HepG2 (cell line): ENCODE results near the gene RNF40. TPM values are rescaled to one million over a fixed set of nuclear protein-coding genes. Genes with fewer than 3 reads are reported as not detected.

ENCODE experiments used
- ARID2 ChIP-seq: sonication (generic); formaldehyde crosslinking; IDR thresholded peaks from 2 replicates; pipeline ENCODE4 v1.8.1; 2022; ENCODE audit warnings: mild to moderate bottlenecking, missing genetic modification reagents, borderline replicate concordance
- CBFB ChIP-seq: sonication (generic); formaldehyde crosslinking; IDR thresholded peaks from 2 replicates; pipeline ENCODE4 v1.4.0; 2020; ENCODE audit warnings: missing genetic modification reagents
- GATAD1 ChIP-seq: IDR thresholded peaks from 2 replicates; pipeline ENCODE4 v1.6.1; 2016; ENCODE audit warnings: missing genetic modification reagents, missing compliant biosample characterization
- HNRNPL ChIP-seq: fragments of 200-400 bp; formaldehyde crosslinking; IDR thresholded peaks from 2 replicates; pipeline ENCODE4 v1.6.1; 2017; ENCODE audit warnings: mild to moderate bottlenecking, low read depth, low read length
- JARID2 ChIP-seq: sonication (generic); formaldehyde crosslinking; IDR thresholded peaks from 2 replicates; pipeline ENCODE4 v1.8.1; 2023; ENCODE audit warnings: missing genetic modification reagents, inconsistent platforms; ENCODE audit not compliant: insufficient replicate concordance
- MATR3 ChIP-seq: sonication (generic); formaldehyde crosslinking; IDR thresholded peaks from 2 replicates; pipeline ENCODE4 v1.4.0; 2020; ENCODE audit warnings: missing genetic modification reagents
- MNT ChIP-seq: fragments of 450-650 bp; IDR thresholded peaks from 2 replicates; pipeline ENCODE4 v1.6.1; 2016
- PLSCR1 ChIP-seq: sonication (generic); formaldehyde crosslinking; IDR thresholded peaks from 2 replicates; pipeline ENCODE4 v1.5.0; 2020; ENCODE audit warnings: missing genetic modification reagents, mild to moderate bottlenecking, borderline replicate concordance
- RFX5 ChIP-seq: IDR thresholded peaks from 2 replicates; pipeline ENCODE4 v1.6.1; 2011; ENCODE audit warnings: low read depth, low read length, improper control_type of control experiment
- SALL1 ChIP-seq: sonication (generic); formaldehyde crosslinking; IDR thresholded peaks from 2 replicates; pipeline ENCODE4 v1.8.0; 2022; ENCODE audit warnings: mild to moderate bottlenecking, missing genetic modification reagents
- SOX6 ChIP-seq, 2 experiments: fragments of 450-650 bp in 1 of 2; sonication (generic) in 1 of 2; formaldehyde crosslinking in 1 of 2; IDR thresholded peaks; 2 replicates each; pipeline versions ENCODE4 v1.4.0 to v1.6.1; 2017 to 2020; ENCODE audit warnings: antibody characterized with exemption in 1 of 2, mild to moderate bottlenecking in 1 of 2, missing genetic modification reagents in 1 of 2
- TMF1 ChIP-seq: sonication (generic); formaldehyde crosslinking; IDR thresholded peaks from 2 replicates; pipeline ENCODE4 v1.8.1; 2022; ENCODE audit warnings: low read depth, missing genetic modification reagents
- ZBTB44 ChIP-seq: sonication (generic); formaldehyde crosslinking; IDR thresholded peaks from 2 replicates; pipeline ENCODE4 v1.4.0; 2020; ENCODE audit warnings: missing genetic modification reagents
- ZNF101 ChIP-seq: sonication (generic); formaldehyde crosslinking; IDR thresholded peaks from 2 replicates; pipeline ENCODE4 v1.4.0; 2020; ENCODE audit warnings: mild to moderate bottlenecking, low read depth, missing genetic modification reagents, borderline replicate concordance
- ZNF225 ChIP-seq: sonication (generic); formaldehyde crosslinking; IDR thresholded peaks from 2 replicates; pipeline ENCODE4 v1.4.0; 2020; ENCODE audit warnings: mild to moderate bottlenecking, missing genetic modification reagents
- ZNF253 ChIP-seq: sonication (generic); formaldehyde crosslinking; IDR thresholded peaks from 2 replicates; pipeline ENCODE4 v1.8.0; 2022; ENCODE audit warnings: mild to moderate bottlenecking, missing genetic modification reagents, borderline replicate concordance
- ZNF260 ChIP-seq: sonication (generic); formaldehyde crosslinking; IDR thresholded peaks from 2 replicates; pipeline ENCODE4 v1.4.0; 2020; ENCODE audit warnings: missing genetic modification reagents, low read depth, mild to moderate bottlenecking, borderline replicate concordance
- ZNF432 ChIP-seq: sonication (generic); formaldehyde crosslinking; IDR thresholded peaks from 2 replicates; pipeline ENCODE4 v1.5.0; 2020; ENCODE audit warnings: missing genetic modification reagents, mild to moderate bottlenecking, borderline replicate concordance
- ZNF446 ChIP-seq: sonication (generic); formaldehyde crosslinking; IDR thresholded peaks from 2 replicates; pipeline ENCODE4 v1.5.0; 2020; ENCODE audit warnings: mild to moderate bottlenecking, missing genetic modification reagents
- ZNF574 ChIP-seq: sonication (generic); formaldehyde crosslinking; IDR thresholded peaks from 2 replicates; pipeline ENCODE4 v1.4.0; 2020; ENCODE audit warnings: missing genetic modification reagents
- ZNF644 ChIP-seq: IDR thresholded peaks from 2 replicates; pipeline ENCODE4 v1.6.1; 2016; ENCODE audit warnings: low read depth
- ZNF790 ChIP-seq: sonication (generic); formaldehyde crosslinking; IDR thresholded peaks from 2 replicates; pipeline ENCODE4 v1.8.0; 2022; ENCODE audit warnings: missing genetic modification reagents, mild to moderate bottlenecking, borderline replicate concordance
- ZNF83 ChIP-seq: sonication (generic); formaldehyde crosslinking; IDR thresholded peaks from 2 replicates; pipeline ENCODE4 v1.4.0; 2020; ENCODE audit warnings: missing genetic modification reagents, mild to moderate bottlenecking, borderline replicate concordance
- polyA plus RNA-seq, 8 experiments: library from polyadenylated mRNA; depleted of rRNA in 3 of 8; stranded (reverse) in 7 of 8; unstranded in 1 of 8; fragments of >200 nt; fragmentation: Illumina TruSeq in 4 of 8; extraction: Trizol in 4 of 8; gene quantifications; 2 replicates each; pipeline versions ENCODE4 v1.2.1 to v1.2.3, GENCODE V29; 2011 to 2016; ENCODE audit warnings: low read depth in 4 of 8, missing spikeins in 1 of 8, mixed read lengths in 1 of 8; ENCODE audit not compliant: insufficient read depth in 1 of 8
- total RNA-seq, 5 experiments: library from RNA; depleted of rRNA; stranded (reverse); fragments of >200 nt; fragmentation: Illumina TruSeq; extraction: Trizol; gene quantifications; 2 replicates each; pipeline ENCODE4 v1.2.3, GENCODE V29; 2016; ENCODE audit warnings: low read depth in 1 of 5

Gene RNF40
- total and polyA plus RNA-seq, 2 of the 13 experiments (the other 11 are each of a cell fraction or from before 2014, with no cell fraction given), result 84.0 to 85.6 TPM

GRCh38 chr16:30786115-30786935, 24.2 kb downstream of the RNF40 start (continued):
- TF ChIP-seq HNRNPL (no peak), ZNF446 (no peak), CBFB (CRISPR knock-in tag) (no peak), ZNF432 (CRISPR knock-in tag) (no peak), ZBTB44 (CRISPR knock-in tag) (no peak), ZNF644 (CRISPR knock-in tag) (no peak), MNT (no peak), ZNF260 (CRISPR knock-in tag) (no peak), ZNF574 (CRISPR knock-in tag) (no peak; the same call in 1 of the 2 replicates), MATR3 (CRISPR knock-in tag) (no peak), ZNF83 (CRISPR knock-in tag) (no peak), PLSCR1 (no peak), ZNF101 (CRISPR knock-in tag) (no peak), ZNF790 (CRISPR knock-in tag) (0 out of 2 replicates have a peak, but pooled peaks have one; percentile 13), SALL1 (0 out of 2 replicates have a peak, but pooled peaks have one; percentile 35), ZNF225 (no peak; the same call in 1 of the 2 replicates), ARID2 (no peak; the same call in 1 of the 2 replicates), JARID2 (peak; percentile 39), RFX5 (no peak), GATAD1 (CRISPR knock-in tag) (no peak), SOX6 (IDR thresholded peaks at IDR 0.05) (no peak), SOX6 (CRISPR knock-in tag; IDR thresholded peaks at IDR 0.05) (no peak), ZNF253 (CRISPR knock-in tag) (no peak), TMF1 (CRISPR knock-in tag) (no peak)
